ENCODE results near the gene FSTL3.
"Not testable (repeated sequence)": the region's sequence is repeated elsewhere in the genome, so short reads cannot be mapped to it uniquely, and the experiment has no call there.

Gene FSTL3

GRCh38 chr19:723714-724113 lies 47.5 kb downstream of the FSTL3 start:
- H3K4me3 ChIP-seq (ENCODE audit: low read depth, low read length), result no peak overlapping the region
- no peak for TF ChIP-seq CTCF (IDR thresholded peaks at IDR 0.05; ENCODE audit: low read depth, low read length)

GRCh38 chr19:725461-726089 lies 49.4 kb downstream of the FSTL3 start:
- no peak for TF ChIP-seq CTCF (IDR thresholded peaks at IDR 0.05; ENCODE audit: low read depth, low read length)
- H3K4me3 ChIP-seq (ENCODE audit: low read depth, low read length), result no peak overlapping the region

- TF ChIP-seq CTCF (IDR thresholded peaks at IDR 0.05; ENCODE audit: low read depth, low read length), result no peak
- no peak overlapping the region for H3K4me3 ChIP-seq (ENCODE audit: low read depth, low read length)
These were observed 51.1 kb downstream of the FSTL3 start for GRCh38 chr19:726993-727956.

GRCh38 chr19:728011-728410 lies 51.8 kb downstream of the FSTL3 start:
- TF ChIP-seq CTCF (IDR thresholded peaks at IDR 0.05; ENCODE audit: low read depth, low read length), result no peak
- H3K4me3 ChIP-seq (ENCODE audit: low read depth, low read length), result no peak overlapping the region

- H3K4me3 ChIP-seq (ENCODE audit: low read depth, low read length), result not testable (repeated sequence)
These were observed 53.4 kb downstream of the FSTL3 start for GRCh38 chr19:729564-729963.

GRCh38 chr19:729965-730668 lies 53.9 kb downstream of the FSTL3 start:
- H3K4me3 ChIP-seq (ENCODE audit: low read depth, low read length), result no peak overlapping the region
- TF ChIP-seq CTCF (IDR thresholded peaks at IDR 0.05; ENCODE audit: low read depth, low read length), result no peak

- no peak for TF ChIP-seq CTCF (IDR thresholded peaks at IDR 0.05; ENCODE audit: low read depth, low read length)
- H3K4me3 ChIP-seq (ENCODE audit: low read depth, low read length), result no peak overlapping the region
These were observed 54.8 kb downstream of the FSTL3 start for GRCh38 chr19:731000-731399.
